ENCODE data around the gene ERCC6L2.

The ERCC6L2 gene

DNA sequence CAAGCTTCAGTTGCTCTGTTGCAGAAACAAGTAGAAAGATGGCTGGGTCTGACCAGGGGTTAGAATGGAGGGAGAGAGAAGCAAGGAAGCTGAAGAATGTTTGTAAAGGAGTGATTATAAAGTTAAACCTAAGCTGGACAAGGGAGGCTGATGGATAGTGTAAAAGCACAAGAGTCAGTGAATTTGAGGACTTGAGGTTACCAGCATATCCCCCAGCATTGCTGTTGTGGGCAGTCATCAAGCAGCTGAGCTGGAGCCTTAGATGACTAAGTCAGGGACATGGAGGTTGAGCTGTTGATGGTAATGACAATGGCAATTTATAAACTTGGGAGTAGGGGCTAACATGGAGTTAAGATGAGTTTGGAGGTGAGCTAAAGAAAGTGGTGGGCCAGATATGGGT, 131.5 kb downstream of the ERCC6L2 start:
- Histone ChIP-seq H3K27me3 (ENCODE audit: low read length) (no peaks in the 10 kb centered on the region), H3F3A (ENCODE audit: insufficient read depth) (no peaks in the 10 kb centered on the region), H3K9me3 (ENCODE audit: insufficient read depth, low read length) (no peaks in the 10 kb centered on the region), H2AFZ (ENCODE audit: low read depth, low read length, severe bottlenecking) (no peak overlapping the region), H3K36me3 (ENCODE audit: low read length) (no peaks in the 10 kb centered on the region), H3K79me2 (ENCODE audit: insufficient read depth, low read length) (no peaks in the 10 kb centered on the region), H3K9me2 (replicated peaks; ENCODE audit: insufficient read depth, low read length) (no peaks in the 10 kb centered on the region), H3K27ac (ENCODE audit: low read depth, low read length) (no peak overlapping the region), H3K4me2 (ENCODE audit: low read depth, low read length, poor library complexity, severe bottlenecking) (no peak overlapping the region), H3K4me3 (ENCODE audit: insufficient read depth, low read length, poor library complexity, severe bottlenecking) (no peak overlapping the region), H3K9ac (ENCODE audit: low read length) (no peak overlapping the region), H4K20me1 (ENCODE audit: low read depth, low read length) (no peaks in the 10 kb centered on the region)
- TF ChIP-seq EZH2phosphoT487 (conservative IDR thresholded peaks at IDR 0.05; ENCODE audit: low read length) = no peak
- TF ChIP-seq, protein P1, sequence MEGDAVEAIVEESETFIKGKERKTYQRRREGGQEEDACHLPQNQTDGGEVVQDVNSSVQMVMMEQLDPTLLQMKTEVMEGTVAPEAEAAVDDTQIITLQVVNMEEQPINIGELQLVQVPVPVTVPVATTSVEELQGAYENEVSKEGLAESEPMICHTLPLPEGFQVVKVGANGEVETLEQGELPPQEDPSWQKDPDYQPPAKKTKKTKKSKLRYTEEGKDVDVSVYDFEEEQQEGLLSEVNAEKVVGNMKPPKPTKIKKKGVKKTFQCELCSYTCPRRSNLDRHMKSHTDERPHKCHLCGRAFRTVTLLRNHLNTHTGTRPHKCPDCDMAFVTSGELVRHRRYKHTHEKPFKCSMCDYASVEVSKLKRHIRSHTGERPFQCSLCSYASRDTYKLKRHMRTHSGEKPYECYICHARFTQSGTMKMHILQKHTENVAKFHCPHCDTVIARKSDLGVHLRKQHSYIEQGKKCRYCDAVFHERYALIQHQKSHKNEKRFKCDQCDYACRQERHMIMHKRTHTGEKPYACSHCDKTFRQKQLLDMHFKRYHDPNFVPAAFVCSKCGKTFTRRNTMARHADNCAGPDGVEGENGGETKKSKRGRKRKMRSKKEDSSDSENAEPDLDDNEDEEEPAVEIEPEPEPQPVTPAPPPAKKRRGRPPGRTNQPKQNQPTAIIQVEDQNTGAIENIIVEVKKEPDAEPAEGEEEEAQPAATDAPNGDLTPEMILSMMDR (IDR thresholded peaks at IDR 0.05; ENCODE audit: insufficient read depth, low read length, poor library complexity, severe bottlenecking) = no peak

GRCh38 chr9:96008502-96009222, 133.2 kb downstream of the ERCC6L2 start:
- no peak overlapping the region for H3K4me2 ChIP-seq (ENCODE audit: low read depth, low read length, poor library complexity, severe bottlenecking)

GRCh38 chr9:96009223-96009602, 133.7 kb downstream of the ERCC6L2 start:
- Histone ChIP-seq H4K20me1 (ENCODE audit: low read depth, low read length) (no peaks in the 10 kb centered on the region), H3K27me3 (ENCODE audit: low read length) (no peaks in the 10 kb centered on the region), H3K9me3 (ENCODE audit: insufficient read depth, low read length) (no peaks in the 10 kb centered on the region), H3K4me2 (ENCODE audit: low read depth, low read length, poor library complexity, severe bottlenecking) (no peak overlapping the region), H3K9ac (ENCODE audit: low read length) (no peak overlapping the region), H3F3A (ENCODE audit: insufficient read depth) (no peaks in the 10 kb centered on the region), H3K9me2 (replicated peaks; ENCODE audit: insufficient read depth, low read length) (no peaks in the 10 kb centered on the region), H3K27ac (ENCODE audit: low read depth, low read length) (no peak overlapping the region), H3K79me2 (ENCODE audit: insufficient read depth, low read length) (no peaks in the 10 kb centered on the region), H3K4me3 (ENCODE audit: insufficient read depth, low read length, poor library complexity, severe bottlenecking) (no peak overlapping the region), H2AFZ (ENCODE audit: low read depth, low read length, severe bottlenecking) (no peak overlapping the region), H3K36me3 (ENCODE audit: low read length) (no peaks in the 10 kb centered on the region)
- TF ChIP-seq EZH2phosphoT487 (conservative IDR thresholded peaks at IDR 0.05; ENCODE audit: low read length) = no peak

More at GRCh38 chr9:96008502-96009222, 133.2 kb downstream of the ERCC6L2 start:
- Histone ChIP-seq H3K27me3 (ENCODE audit: low read length) (no peaks in the 10 kb centered on the region), H3K4me3 (ENCODE audit: insufficient read depth, low read length, poor library complexity, severe bottlenecking) (no peak overlapping the region), H3K9me2 (replicated peaks; ENCODE audit: insufficient read depth, low read length) (no peaks in the 10 kb centered on the region), H2AFZ (ENCODE audit: low read depth, low read length, severe bottlenecking) (no peak overlapping the region), H3F3A (ENCODE audit: insufficient read depth) (no peaks in the 10 kb centered on the region), H3K36me3 (ENCODE audit: low read length) (no peaks in the 10 kb centered on the region), H4K20me1 (ENCODE audit: low read depth, low read length) (no peaks in the 10 kb centered on the region), H3K27ac (ENCODE audit: low read depth, low read length) (no peak overlapping the region), H3K9me3 (ENCODE audit: insufficient read depth, low read length) (no peaks in the 10 kb centered on the region), H3K9ac (ENCODE audit: low read length) (no peak overlapping the region), H3K79me2 (ENCODE audit: insufficient read depth, low read length) (no peaks in the 10 kb centered on the region)
- TF ChIP-seq, protein P1 (IDR thresholded peaks at IDR 0.05; ENCODE audit: insufficient read depth, low read length, poor library complexity, severe bottlenecking) = no peak
- no peak for TF ChIP-seq EZH2phosphoT487 (conservative IDR thresholded peaks at IDR 0.05; ENCODE audit: low read length)

DNA sequence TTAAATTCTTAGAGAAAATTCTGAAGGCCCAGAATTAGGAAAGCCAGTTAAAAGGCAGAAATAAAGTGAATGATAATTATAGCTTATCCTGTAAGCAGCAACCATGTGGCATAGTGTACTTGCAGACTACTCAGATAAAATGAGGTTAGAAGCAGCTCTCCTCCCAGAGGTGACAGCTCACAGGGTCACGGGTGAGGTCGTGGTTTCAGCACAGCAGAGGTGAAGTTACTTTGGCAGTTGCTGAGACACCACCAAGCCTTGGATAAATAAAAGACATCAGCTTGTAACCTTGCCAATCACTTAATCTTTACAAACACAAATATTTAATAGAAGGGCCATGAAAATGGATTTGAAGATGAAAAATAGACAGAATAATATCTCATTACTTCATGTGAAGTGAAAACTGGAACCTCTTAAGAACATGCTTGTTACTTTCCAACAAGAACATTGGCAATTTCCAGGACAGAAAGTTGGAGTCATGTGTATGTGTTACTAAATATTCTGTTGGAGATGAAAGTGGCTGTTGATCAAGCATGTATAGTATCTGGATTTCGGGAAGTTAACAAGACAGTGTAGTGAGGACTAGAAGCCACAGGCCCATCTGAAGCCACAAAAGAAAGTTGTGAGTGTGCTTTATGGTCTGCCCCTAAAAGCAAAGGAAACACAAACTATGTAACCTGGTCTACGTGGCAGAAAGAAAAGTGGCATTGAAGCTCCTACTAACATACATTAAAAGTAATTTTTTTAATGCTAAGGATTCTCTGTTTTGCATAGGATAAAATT, 134.4 kb downstream of the ERCC6L2 start:
- Histone ChIP-seq H3K4me3 (ENCODE audit: insufficient read depth, low read length, poor library complexity, severe bottlenecking) (no peak overlapping the region), H3K4me2 (ENCODE audit: low read depth, low read length, poor library complexity, severe bottlenecking) (no peak overlapping the region), H4K20me1 (ENCODE audit: low read depth, low read length) (no peaks in the 10 kb centered on the region), H3K27me3 (ENCODE audit: low read length) (no peaks in the 10 kb centered on the region), H3K9me3 (ENCODE audit: insufficient read depth, low read length) (no peaks in the 10 kb centered on the region), H3K27ac (ENCODE audit: low read depth, low read length) (no peak overlapping the region), H3K9me2 (replicated peaks; ENCODE audit: insufficient read depth, low read length) (no peaks in the 10 kb centered on the region), H3K79me2 (ENCODE audit: insufficient read depth, low read length) (no peaks in the 10 kb centered on the region), H3K9ac (ENCODE audit: low read length) (no peak overlapping the region), H2AFZ (ENCODE audit: low read depth, low read length, severe bottlenecking) (no peak overlapping the region), H3K36me3 (ENCODE audit: low read length) (no peaks in the 10 kb centered on the region), H3F3A (ENCODE audit: insufficient read depth) (no peaks in the 10 kb centered on the region)
- TF ChIP-seq, protein P1 (IDR thresholded peaks at IDR 0.05; ENCODE audit: insufficient read depth, low read length, poor library complexity, severe bottlenecking) = no peak
- no peak for TF ChIP-seq EZH2phosphoT487 (conservative IDR thresholded peaks at IDR 0.05; ENCODE audit: low read length)

Measured in SU-DHL-6 (cell line).